ENCODE measurements around the gene CATSPERZ.

CATSPERZ gene

GRCh38 chr11:64342869-64343745 is 42.9 kb downstream of the CATSPERZ start:
- DNase-seq (ENCODE audit: low read depth): no peak

GRCh38 chr11:64343767-64344559 is 43.8 kb downstream of the CATSPERZ start:
- DNase-seq (ENCODE audit: low read depth): no peak

GRCh38 chr11:64344787-64345186 is 44.6 kb downstream of the CATSPERZ start:
- DNase-seq (ENCODE audit: low read depth): no peak

- DNase-seq (ENCODE audit: low read depth): no peak
Measured at GRCh38 chr11:64347193-64347867, 47.2 kb downstream of the CATSPERZ start.

GRCh38 chr11:64348383-64349024 is 48.3 kb downstream of the CATSPERZ start:
- no peak for DNase-seq (ENCODE audit: low read depth)

GRCh38 chr11:64349025-64349387 is 48.8 kb downstream of the CATSPERZ start:
- DNase-seq (ENCODE audit: low read depth): no peak

- DNase-seq (ENCODE audit: low read depth): no peak
Measured at GRCh38 chr11:64349404-64349803, 49.2 kb downstream of the CATSPERZ start.

GRCh38 chr11:64351136-64351631 is 51.0 kb downstream of the CATSPERZ start:
- no peak for DNase-seq (ENCODE audit: low read depth)

- DNase-seq (ENCODE audit: low read depth): no peak
Measured at GRCh38 chr11:64352099-64352994, 52.2 kb downstream of the CATSPERZ start.

- DNase-seq (ENCODE audit: low read depth): no peak
Measured at GRCh38 chr11:64352995-64353714, 53.0 kb downstream of the CATSPERZ start.

GRCh38 chr11:64353715-64354506 is 53.8 kb downstream of the CATSPERZ start:
- DNase-seq (ENCODE audit: low read depth): no peak
